HepG2 (cell line): Measurements from ENCODE around the gene STAB2.

Experiments used
- EP300 ChIP-seq, 3 experiments: sonication (generic) in 1 of 3; formaldehyde crosslinking in 1 of 3; IDR thresholded peaks; 2 replicates each; pipeline versions ENCODE4 v1.5.1 to v1.6.1; 2011 to 2020; ENCODE audit warnings: low read depth in 2 of 3, low read length in 2 of 3, borderline replicate concordance in 1 of 3, improper control_type of control experiment in 1 of 3, mild to moderate bottlenecking in 1 of 3, missing genetic modification reagents in 1 of 3, moderate library complexity in 1 of 3
- ERF ChIP-seq: IDR thresholded peaks from 2 replicates; pipeline ENCODE4 v1.6.1; 2018; ENCODE audit warnings: missing biosample characterization, missing genetic modification reagents
- FIP1L1 ChIP-seq: fragments of 200-400 bp; formaldehyde crosslinking; IDR thresholded peaks from 2 replicates; pipeline ENCODE4 v1.6.1; 2018; ENCODE audit warnings: low read depth, mild to moderate bottlenecking, low read length, moderate library complexity, borderline replicate concordance; ENCODE audit not compliant: insufficient read depth
- HDAC1 ChIP-seq: sonication (generic); formaldehyde crosslinking; IDR thresholded peaks from 2 replicates; pipeline ENCODE4 v1.5.1; 2020; ENCODE audit warnings: mild to moderate bottlenecking, missing genetic modification reagents
- KLF16 ChIP-seq, 2 experiments: sonication (generic) in 1 of 2; formaldehyde crosslinking in 1 of 2; IDR thresholded peaks; 2 replicates each; pipeline versions ENCODE4 v1.6.1 to v1.8.0; 2016 to 2023; ENCODE audit warnings: missing genetic modification reagents in 2 of 2, missing compliant biosample characterization in 1 of 2
- ZFP37 ChIP-seq: sonication (generic); formaldehyde crosslinking; IDR thresholded peaks from 2 replicates; pipeline ENCODE4 v1.4.0; 2020; ENCODE audit warnings: missing genetic modification reagents, borderline replicate concordance
- TF ChIP-seq, protein P1 (sequence below): sonication (generic); formaldehyde crosslinking; IDR thresholded peaks from 2 replicates; pipeline ENCODE4 v1.5.0; 2020; ENCODE audit warnings: mild to moderate bottlenecking, missing genetic modification reagents, moderate library complexity
- TF ChIP-seq, protein P2 (sequence below): sonication (generic); formaldehyde crosslinking; IDR thresholded peaks from 2 replicates; pipeline ENCODE4 v1.8.1; 2023; ENCODE audit warnings: missing genetic modification reagents, inconsistent platforms, borderline replicate concordance
- TF ChIP-seq, protein P3 (sequence below): sonication (generic); formaldehyde crosslinking; IDR thresholded peaks from 2 replicates; pipeline ENCODE4 v1.5.1; 2020; ENCODE audit warnings: mild to moderate bottlenecking, missing genetic modification reagents

DNA sequence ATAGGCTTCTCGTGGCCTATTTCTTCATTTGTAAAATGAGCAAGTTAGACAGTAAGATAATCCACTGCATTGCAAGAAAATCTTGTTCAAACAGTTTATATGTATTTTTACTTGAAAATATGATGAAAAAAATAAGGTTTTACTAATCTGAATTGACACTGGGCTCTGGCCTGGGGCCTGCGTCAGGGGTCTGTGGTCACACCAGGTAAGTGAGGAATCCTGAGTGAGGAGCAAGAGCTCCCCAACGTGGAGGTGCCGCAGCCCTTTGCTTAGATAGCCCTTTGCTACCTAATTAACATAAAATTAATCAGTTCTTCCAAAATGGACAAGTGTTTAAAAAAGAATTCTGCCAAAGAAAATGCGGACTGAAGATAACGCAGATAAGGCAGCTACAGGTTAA, 39.1 kb upstream of the STAB2 start:
- TF ChIP-seq ZFP37 (no peak), FIP1L1 (no peak), HDAC1 (CRISPR knock-in tag) (no peak), KLF16 (CRISPR knock-in tag; IDR thresholded peaks at IDR 0.05) (no peak), EP300 (IDR thresholded peaks at IDR 0.05; ENCODE audit: low read depth in 2 of 2, low read length in 2 of 2) (no peak), EP300 (CRISPR knock-in tag; IDR thresholded peaks at IDR 0.05; ENCODE audit: borderline replicate concordance) (no peak), ERF (CRISPR knock-in tag) (no peak)
- TF ChIP-seq, protein P1, sequence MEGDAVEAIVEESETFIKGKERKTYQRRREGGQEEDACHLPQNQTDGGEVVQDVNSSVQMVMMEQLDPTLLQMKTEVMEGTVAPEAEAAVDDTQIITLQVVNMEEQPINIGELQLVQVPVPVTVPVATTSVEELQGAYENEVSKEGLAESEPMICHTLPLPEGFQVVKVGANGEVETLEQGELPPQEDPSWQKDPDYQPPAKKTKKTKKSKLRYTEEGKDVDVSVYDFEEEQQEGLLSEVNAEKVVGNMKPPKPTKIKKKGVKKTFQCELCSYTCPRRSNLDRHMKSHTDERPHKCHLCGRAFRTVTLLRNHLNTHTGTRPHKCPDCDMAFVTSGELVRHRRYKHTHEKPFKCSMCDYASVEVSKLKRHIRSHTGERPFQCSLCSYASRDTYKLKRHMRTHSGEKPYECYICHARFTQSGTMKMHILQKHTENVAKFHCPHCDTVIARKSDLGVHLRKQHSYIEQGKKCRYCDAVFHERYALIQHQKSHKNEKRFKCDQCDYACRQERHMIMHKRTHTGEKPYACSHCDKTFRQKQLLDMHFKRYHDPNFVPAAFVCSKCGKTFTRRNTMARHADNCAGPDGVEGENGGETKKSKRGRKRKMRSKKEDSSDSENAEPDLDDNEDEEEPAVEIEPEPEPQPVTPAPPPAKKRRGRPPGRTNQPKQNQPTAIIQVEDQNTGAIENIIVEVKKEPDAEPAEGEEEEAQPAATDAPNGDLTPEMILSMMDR (CRISPR knock-in tag): no peak
- TF ChIP-seq, protein P2, sequence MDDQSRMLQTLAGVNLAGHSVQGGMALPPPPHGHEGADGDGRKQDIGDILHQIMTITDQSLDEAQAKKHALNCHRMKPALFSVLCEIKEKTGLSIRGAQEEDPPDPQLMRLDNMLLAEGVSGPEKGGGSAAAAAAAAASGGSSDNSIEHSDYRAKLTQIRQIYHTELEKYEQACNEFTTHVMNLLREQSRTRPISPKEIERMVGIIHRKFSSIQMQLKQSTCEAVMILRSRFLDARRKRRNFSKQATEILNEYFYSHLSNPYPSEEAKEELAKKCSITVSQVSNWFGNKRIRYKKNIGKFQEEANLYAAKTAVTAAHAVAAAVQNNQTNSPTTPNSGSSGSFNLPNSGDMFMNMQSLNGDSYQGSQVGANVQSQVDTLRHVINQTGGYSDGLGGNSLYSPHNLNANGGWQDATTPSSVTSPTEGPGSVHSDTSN (CRISPR knock-in tag): no peak
- TF ChIP-seq, protein P3, sequence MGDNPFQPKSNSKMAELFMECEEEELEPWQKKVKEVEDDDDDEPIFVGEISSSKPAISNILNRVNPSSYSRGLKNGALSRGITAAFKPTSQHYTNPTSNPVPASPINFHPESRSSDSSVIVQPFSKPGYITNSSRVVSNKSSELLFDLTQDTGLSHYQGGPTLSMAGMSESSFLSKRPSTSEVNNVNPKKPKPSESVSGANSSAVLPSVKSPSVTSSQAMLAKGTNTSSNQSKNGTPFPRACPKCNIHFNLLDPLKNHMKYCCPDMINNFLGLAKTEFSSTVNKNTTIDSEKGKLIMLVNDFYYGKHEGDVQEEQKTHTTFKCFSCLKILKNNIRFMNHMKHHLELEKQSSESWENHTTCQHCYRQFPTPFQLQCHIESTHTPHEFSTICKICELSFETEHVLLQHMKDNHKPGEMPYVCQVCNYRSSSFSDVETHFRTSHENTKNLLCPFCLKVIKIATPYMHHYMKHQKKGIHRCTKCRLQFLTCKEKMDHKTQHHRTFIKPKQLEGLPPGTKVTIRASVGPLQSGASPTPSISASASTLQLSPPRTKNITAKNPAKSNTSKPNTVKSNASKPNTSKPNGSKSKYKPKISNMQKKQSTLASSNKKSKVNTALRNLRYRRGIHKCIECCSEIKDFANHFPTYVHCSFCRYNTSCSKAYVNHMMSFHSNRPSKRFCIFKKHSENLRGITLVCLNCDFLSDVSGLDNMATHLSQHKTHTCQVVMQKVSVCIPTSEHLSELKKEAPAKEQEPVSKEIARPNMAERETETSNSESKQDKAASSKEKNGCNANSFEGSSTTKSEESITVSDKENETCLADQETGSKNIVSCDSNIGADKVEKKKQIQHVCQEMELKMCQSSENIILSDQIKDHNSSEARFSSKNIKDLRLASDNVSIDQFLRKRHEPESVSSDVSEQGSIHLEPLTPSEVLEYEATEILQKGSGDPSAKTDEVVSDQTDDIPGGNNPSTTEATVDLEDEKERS (CRISPR knock-in tag): no peak
